Measurements from ENCODE around the gene TOM1L2.
A peak's percentile ranks its signal among the peaks of the same experiment; 100 is the strongest.
"Not testable (repeated sequence)": the region's sequence is repeated elsewhere in the genome, so short reads cannot be mapped to it uniquely, and the experiment has no call there.

TOM1L2 gene

GRCh38 chr17:17919169-17920107 is 52.8 kb downstream of the TOM1L2 start:
- peak; percentile 57 for DNase-seq

- no peak for DNase-seq
These were observed 54.8 kb downstream of the TOM1L2 start for GRCh38 chr17:17917394-17917793.

GRCh38 chr17:17915183-17915582 is 57.0 kb downstream of the TOM1L2 start:
- DNase-seq = no peak

- DNase-seq = no peak
These were observed 58.4 kb downstream of the TOM1L2 start for GRCh38 chr17:17913695-17914332.

GRCh38 chr17:17912336-17912735 is 59.9 kb downstream of the TOM1L2 start:
- DNase-seq = not testable (repeated sequence)

- DNase-seq = no peak
These were observed 61.1 kb downstream of the TOM1L2 start for GRCh38 chr17:17911001-17911613.

- DNase-seq = no peak
These were observed 62.1 kb downstream of the TOM1L2 start for GRCh38 chr17:17910060-17910459.

GRCh38 chr17:17909078-17909477 is 63.1 kb downstream of the TOM1L2 start:
- no peak for DNase-seq

GRCh38 chr17:17907469-17907868 is 64.7 kb downstream of the TOM1L2 start:
- DNase-seq = no peak

GRCh38 chr17:17906418-17907215 is 65.6 kb downstream of the TOM1L2 start:
- DNase-seq = no peak

- no peak for DNase-seq
These were observed 67.2 kb downstream of the TOM1L2 start for GRCh38 chr17:17905036-17905320.

GRCh38 chr17:17904166-17905035 is 67.8 kb downstream of the TOM1L2 start:
- no peak for DNase-seq

- DNase-seq = no peak
These were observed 69.3 kb downstream of the TOM1L2 start for GRCh38 chr17:17902877-17903276.

- no peak for DNase-seq
These were observed 69.8 kb downstream of the TOM1L2 start for GRCh38 chr17:17902376-17902775.

- DNase-seq = no peak
These were observed 71.3 kb downstream of the TOM1L2 start for GRCh38 chr17:17900615-17901520.

- no peak for DNase-seq
These were observed 72.7 kb downstream of the TOM1L2 start for GRCh38 chr17:17899486-17899885.

GRCh38 chr17:17898673-17899072 is 73.5 kb downstream of the TOM1L2 start:
- DNase-seq = no peak

- DNase-seq = no peak
These were observed 74.8 kb downstream of the TOM1L2 start for GRCh38 chr17:17897442-17897841.

- DNase-seq = no peak
These were observed 75.5 kb downstream of the TOM1L2 start for GRCh38 chr17:17896746-17897145.

- no peak for DNase-seq
These were observed 78.2 kb downstream of the TOM1L2 start for GRCh38 chr17:17893801-17894644.
